ENCODE measurements around the gene SLTM.
"Not testable (repeated sequence)": the region's sequence is repeated elsewhere in the genome, so short reads cannot be mapped to it uniquely, and the experiment has no call there.

DNA sequence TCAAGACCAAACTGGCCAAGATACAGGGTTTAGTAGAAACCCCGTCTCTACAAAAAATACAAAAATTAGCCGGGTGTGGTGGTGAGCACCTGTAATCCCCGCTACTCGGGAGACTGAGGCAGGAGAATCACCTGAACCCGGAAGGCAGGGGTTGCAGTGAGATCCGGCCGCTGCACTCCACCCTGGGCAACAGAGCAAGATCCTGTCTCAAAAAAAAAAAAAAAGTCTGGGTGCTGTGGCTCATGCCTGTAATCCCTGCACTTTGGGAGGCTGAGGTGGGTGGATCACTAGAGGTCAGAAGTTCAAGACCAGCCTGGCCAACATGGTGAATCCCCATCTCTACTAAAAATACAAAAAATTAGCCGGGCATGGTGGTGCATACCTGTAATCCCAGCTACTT is 1.5 kb upstream of the SLTM start:
- TF ChIP-seq, protein P1, sequence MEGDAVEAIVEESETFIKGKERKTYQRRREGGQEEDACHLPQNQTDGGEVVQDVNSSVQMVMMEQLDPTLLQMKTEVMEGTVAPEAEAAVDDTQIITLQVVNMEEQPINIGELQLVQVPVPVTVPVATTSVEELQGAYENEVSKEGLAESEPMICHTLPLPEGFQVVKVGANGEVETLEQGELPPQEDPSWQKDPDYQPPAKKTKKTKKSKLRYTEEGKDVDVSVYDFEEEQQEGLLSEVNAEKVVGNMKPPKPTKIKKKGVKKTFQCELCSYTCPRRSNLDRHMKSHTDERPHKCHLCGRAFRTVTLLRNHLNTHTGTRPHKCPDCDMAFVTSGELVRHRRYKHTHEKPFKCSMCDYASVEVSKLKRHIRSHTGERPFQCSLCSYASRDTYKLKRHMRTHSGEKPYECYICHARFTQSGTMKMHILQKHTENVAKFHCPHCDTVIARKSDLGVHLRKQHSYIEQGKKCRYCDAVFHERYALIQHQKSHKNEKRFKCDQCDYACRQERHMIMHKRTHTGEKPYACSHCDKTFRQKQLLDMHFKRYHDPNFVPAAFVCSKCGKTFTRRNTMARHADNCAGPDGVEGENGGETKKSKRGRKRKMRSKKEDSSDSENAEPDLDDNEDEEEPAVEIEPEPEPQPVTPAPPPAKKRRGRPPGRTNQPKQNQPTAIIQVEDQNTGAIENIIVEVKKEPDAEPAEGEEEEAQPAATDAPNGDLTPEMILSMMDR (IDR thresholded peaks at IDR 0.05; ENCODE audit: low read depth, low read length, poor library complexity, severe bottlenecking) = not testable (repeated sequence)
- not testable (repeated sequence) for TF ChIP-seq EZH2phosphoT487 (IDR thresholded peaks at IDR 0.05; ENCODE audit: borderline replicate concordance, low read length)

All from DOHH2 (cell line).